Chondrocyte (in vitro differentiated cells): ENCODE results near the gene KDM8. TPM values are rescaled to one million over a fixed set of nuclear protein-coding genes. Genes with fewer than 3 reads are reported as not detected.
"Not testable (repeated sequence)": the region's sequence is repeated elsewhere in the genome, so short reads cannot be mapped to it uniquely, and the experiment has no call there.

ENCODE experiments used
- DNase-seq: peaks from one replicate; pipeline ENCODE4 v3.0.0; 2021; ENCODE audit warnings: mixed read lengths, low spot score
- H3K27ac Mint-ChIP-seq: one replicate; pipeline ENCODE4 v1.8.0; 2021; ENCODE audit warnings: mild to moderate bottlenecking, moderate library complexity, mixed read lengths; ENCODE audit not compliant: unreplicated experiment
- H3K27me3 Mint-ChIP-seq: 2 replicates; pipeline ENCODE4 v1.8.0; 2021; ENCODE audit warnings: low read depth, mixed read lengths
- H3K36me3 Mint-ChIP-seq: 2 replicates; pipeline ENCODE4 v1.8.0; 2021; ENCODE audit warnings: low read depth, mixed read lengths
- H3K4me1 Mint-ChIP-seq: 2 replicates; pipeline ENCODE4 v1.8.0; 2021; ENCODE audit warnings: low read depth, mild to moderate bottlenecking, mixed read lengths
- H3K4me3 Mint-ChIP-seq: one replicate; pipeline ENCODE4 v1.8.0; 2021; ENCODE audit warnings: mild to moderate bottlenecking, moderate library complexity, mixed read lengths; ENCODE audit not compliant: unreplicated experiment
- H3K9me3 Mint-ChIP-seq: 2 replicates; pipeline ENCODE4 v1.8.0; 2021; ENCODE audit warnings: low read depth, mixed read lengths
- total RNA-seq: library from RNA; stranded (reverse); gene quantifications from 3 replicates; pipeline ENCODE4 v1.2.1, GENCODE V29; 2021
- TF ChIP-seq, protein P1 (sequence below): fragments of 200-600 bp; sonication (generic); IDR thresholded peaks from 2 replicates; pipeline ENCODE4 v1.5.0; 2021; ENCODE audit warnings: antibody characterized with exemption, mild to moderate bottlenecking, moderate library complexity

Gene KDM8
- total RNA-seq, 1 donor from 2014 or later: 5.6 TPM

DNA sequence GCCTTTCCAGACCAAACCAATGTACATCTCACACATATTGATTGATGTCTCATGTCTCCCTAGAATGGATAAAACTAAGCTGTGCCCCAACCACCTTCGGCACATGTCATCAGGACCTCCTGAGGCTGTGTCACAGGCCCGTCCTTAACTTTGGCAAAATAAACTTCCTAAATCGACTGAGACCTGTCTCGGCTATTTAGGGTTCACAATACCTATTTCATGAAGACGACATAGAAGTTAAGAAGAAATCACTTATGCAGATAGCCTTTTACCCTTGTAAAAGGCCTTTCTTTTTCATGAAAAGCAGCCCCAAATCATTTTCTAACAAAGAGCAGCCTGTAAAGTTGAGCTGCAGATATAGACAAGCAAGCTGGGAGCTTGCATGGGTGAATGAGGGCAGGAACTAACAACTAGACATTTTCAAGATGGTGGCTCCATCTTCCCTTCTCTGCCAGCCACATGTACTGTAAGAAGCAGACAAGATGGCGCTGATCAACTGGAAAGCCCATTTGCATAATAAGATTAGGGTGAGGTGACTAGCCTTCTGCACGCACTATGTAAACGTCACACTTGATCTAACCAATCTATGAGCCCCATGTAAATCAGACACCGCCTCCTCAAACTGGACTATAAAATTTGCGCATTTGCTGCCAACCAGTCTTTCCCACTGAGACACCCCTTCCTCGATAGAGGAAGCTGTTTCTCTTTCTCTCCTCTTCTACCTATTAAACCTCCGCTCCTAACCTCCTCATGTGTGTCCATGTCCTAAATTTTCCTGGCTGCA lies 4.7 kb upstream of the KDM8 start:
- TF ChIP-seq, protein P1, sequence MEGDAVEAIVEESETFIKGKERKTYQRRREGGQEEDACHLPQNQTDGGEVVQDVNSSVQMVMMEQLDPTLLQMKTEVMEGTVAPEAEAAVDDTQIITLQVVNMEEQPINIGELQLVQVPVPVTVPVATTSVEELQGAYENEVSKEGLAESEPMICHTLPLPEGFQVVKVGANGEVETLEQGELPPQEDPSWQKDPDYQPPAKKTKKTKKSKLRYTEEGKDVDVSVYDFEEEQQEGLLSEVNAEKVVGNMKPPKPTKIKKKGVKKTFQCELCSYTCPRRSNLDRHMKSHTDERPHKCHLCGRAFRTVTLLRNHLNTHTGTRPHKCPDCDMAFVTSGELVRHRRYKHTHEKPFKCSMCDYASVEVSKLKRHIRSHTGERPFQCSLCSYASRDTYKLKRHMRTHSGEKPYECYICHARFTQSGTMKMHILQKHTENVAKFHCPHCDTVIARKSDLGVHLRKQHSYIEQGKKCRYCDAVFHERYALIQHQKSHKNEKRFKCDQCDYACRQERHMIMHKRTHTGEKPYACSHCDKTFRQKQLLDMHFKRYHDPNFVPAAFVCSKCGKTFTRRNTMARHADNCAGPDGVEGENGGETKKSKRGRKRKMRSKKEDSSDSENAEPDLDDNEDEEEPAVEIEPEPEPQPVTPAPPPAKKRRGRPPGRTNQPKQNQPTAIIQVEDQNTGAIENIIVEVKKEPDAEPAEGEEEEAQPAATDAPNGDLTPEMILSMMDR: no peak
- no peaks in the 10 kb centered on the region for H3K36me3 Mint-ChIP-seq
- DNase-seq: no peak
- peaks cover 4% of the 10 kb centered on the region for H3K9me3 Mint-ChIP-seq
- peaks cover 16% of the 10 kb centered on the region for H3K4me1 Mint-ChIP-seq
- no peaks in the 10 kb centered on the region for H3K27me3 Mint-ChIP-seq
- no peak overlapping the region for H3K27ac Mint-ChIP-seq
- no peak overlapping the region for H3K4me3 Mint-ChIP-seq

DNA sequence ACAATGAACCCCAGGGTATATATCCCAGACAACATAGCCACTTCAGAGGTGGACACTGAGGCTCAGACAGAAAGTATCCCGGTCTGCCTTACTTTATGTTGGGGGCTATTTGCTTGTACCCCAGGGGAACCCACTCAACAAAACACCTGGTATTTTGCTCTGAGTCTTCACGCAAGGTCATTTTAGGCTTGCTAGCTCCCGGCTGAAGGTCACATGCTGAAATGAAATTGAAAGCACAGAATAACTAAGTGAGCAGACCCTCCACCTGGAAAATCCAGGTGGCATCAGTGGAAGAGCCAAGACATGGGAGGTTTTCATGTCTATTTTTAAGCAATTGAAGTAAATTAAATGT lies 4.1 kb upstream of the KDM8 start:
- Mint-ChIP-seq H3K27me3 (no peaks in the 10 kb centered on the region), H3K4me3 (no peak overlapping the region)
- TF ChIP-seq, protein P1: no peak

DNA sequence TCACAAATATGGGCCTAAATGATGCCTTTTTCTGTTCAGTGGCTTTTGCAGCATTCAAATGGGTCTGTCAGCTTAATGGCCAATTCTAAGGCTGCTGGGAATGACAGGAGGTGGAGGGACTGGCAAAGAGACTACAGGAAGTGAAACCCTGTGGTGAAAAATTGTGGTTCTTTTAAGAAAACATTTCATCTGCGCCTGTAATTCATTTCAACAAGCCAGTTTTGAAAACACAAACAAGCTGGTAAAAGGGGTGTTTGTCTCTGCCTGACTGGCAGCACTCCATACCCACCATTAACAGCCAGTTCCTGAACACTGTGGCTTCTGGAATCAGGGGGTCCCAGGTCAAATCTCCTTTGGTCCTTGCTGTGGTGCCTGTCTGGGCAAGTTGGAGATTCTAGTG lies 3.6 kb upstream of the KDM8 start:
- Mint-ChIP-seq H3K4me3 (no peak overlapping the region), H3K9me3 (peaks cover 4% of the 10 kb centered on the region), H3K4me1 (peaks cover 25% of the 10 kb centered on the region), H3K27me3 (no peaks in the 10 kb centered on the region), H3K27ac (peak overlapping the region; percentile 65), H3K36me3 (no peaks in the 10 kb centered on the region)
- DNase-seq: no peak
- TF ChIP-seq, protein P1: no peak

More for the DNA sequence above, 4.1 kb upstream of the KDM8 start:
- DNase-seq: no peak
- Mint-ChIP-seq H3K4me1 (peaks cover 21% of the 10 kb centered on the region), H3K36me3 (no peaks in the 10 kb centered on the region), H3K27ac (no peak overlapping the region), H3K9me3 (peaks cover 4% of the 10 kb centered on the region)

DNA sequence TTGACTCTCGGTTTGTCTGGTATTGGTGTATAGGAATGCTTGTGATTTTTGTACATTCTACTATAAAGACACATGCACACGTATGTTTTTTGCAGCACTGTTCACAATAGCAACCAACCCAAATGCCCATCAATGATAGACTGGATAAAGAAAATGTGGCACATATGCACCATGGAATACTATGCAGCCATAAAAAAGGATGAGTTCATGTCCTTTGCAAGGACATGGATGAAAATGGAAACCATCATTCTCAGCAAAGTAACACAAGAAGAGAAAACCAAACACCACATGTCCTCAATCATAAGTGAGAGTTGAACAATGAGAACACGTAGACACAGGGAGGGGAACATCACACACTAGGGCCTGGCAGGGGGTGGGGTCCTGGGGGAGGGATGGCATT lies 2.4 kb upstream of the KDM8 start:
- H3K9me3 Mint-ChIP-seq, H3K27ac Mint-ChIP-seq, H3K27me3 Mint-ChIP-seq, H3K36me3 Mint-ChIP-seq, DNase-seq, H3K4me3 Mint-ChIP-seq: not testable (repeated sequence)
- peaks cover 25% of the 10 kb centered on the region for H3K4me1 Mint-ChIP-seq

DNA sequence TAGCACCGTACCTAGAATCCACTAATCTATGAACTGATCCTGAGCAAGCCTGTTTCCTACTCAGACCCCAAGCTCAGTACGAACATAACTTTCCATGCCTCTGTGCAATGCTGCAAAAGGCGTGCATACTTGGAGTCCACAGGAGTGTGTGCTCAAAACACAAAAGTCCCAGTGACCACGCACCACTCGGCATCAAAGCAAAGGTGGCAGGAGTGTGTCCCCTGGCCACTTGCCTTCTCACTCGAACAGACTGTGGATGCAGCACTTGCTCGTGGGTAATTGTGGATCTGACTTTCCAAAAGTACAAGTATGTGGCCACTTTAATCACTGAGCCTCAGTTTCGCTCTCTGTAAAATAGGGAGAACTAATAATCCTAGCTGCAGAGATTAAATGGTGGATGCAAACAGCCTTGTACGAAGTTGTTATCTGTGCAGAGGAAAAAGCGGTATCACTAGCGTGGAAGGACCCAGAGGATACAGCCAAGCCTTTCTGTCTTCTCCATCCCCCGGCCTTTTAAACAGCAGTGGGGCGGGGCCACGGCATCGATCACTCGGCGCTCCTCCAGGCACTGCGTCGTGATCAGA lies 311 bp upstream of the KDM8 start:
- DNase-seq: peak; percentile 97
- TF ChIP-seq, protein P1: no peak
- H3K9me3 Mint-ChIP-seq: peaks cover 4% of the 10 kb centered on the region
- peak overlapping the region; percentile 100 for H3K27ac Mint-ChIP-seq
- H3K4me3 Mint-ChIP-seq: peak overlapping the region; percentile 97
- peaks cover 25% of the 10 kb centered on the region for H3K4me1 Mint-ChIP-seq
- no peaks in the 10 kb centered on the region for H3K36me3 Mint-ChIP-seq
- no peaks in the 10 kb centered on the region for H3K27me3 Mint-ChIP-seq
